T-cell (primary cell): ENCODE measurements around the gene XPO4. TPM values are rescaled to one million over a fixed set of nuclear protein-coding genes. Genes with fewer than 3 reads are reported as not detected.
"Not testable (repeated sequence)": the region's sequence is repeated elsewhere in the genome, so short reads cannot be mapped to it uniquely, and the experiment has no call there.

ENCODE experiments used
- ATAC-seq, 4 experiments: fragments of 200-7000 bp in 3 of 4; fragments of 150-1000 bp in 1 of 4; cut with Tn5 transposase; replicated peaks in 1 of 4; 1 replicate in 3 of 4; 2 replicates in 1 of 4; pipeline ENCODE4 v1.10.0; 2021; ENCODE audit warnings: moderate library complexity in 3 of 4, mild to moderate bottlenecking in 2 of 4, moderate number of reproducible peaks in 1 of 4
- CTCF ChIA-PET, 2 donors: fragments of 300-600 bp; sonication (Branson Sonifier 250); formaldehyde crosslinking; loops; one replicate each; lab custom pipeline; 2022; ENCODE audit warnings: antibody characterized with exemption in 2 of 2; lab: Charles Lee
- POLR2A ChIA-PET, 2 donors: fragments of 300-600 bp; sonication (Branson Sonifier 250); formaldehyde crosslinking; loops; one replicate each; lab custom pipeline; 2022; ENCODE audit warnings: antibody characterized with exemption in 2 of 2; lab: Charles Lee
- DNase-seq, 35 experiments: peaks; one replicate each; pipeline versions ENCODE4 v3.0.0 to v3.0.0-alpha.2; 2013 to 2023
- H3K27ac ChIP-seq: one replicate; pipeline ENCODE4 v1.5.1; 2013; ENCODE audit warnings: low read length
- H3K27me3 ChIP-seq, 2 experiments: replicated peaks in 1 of 2; 1 replicate in 1 of 2; 2 replicates in 1 of 2; pipeline versions ENCODE4 v1.6.1 to v1.7.0; 2013; ENCODE audit warnings: low read length in 1 of 2, mixed read lengths in 1 of 2; ENCODE audit not compliant: control insufficient read depth in 2 of 2, insufficient read depth in 2 of 2; ENCODE audit errors: extremely low read depth in 1 of 2
- H3K36me3 ChIP-seq, 2 donors: 1 replicate in 1 of 2; 2 replicates in 1 of 2; pipeline versions ENCODE4 v1.6.1 to v1.7.0; 2013; ENCODE audit warnings: low read length in 1 of 2; ENCODE audit not compliant: control insufficient read depth in 2 of 2, insufficient read depth in 1 of 2; ENCODE audit errors: extremely low read depth in 1 of 2
- H3K4me1 ChIP-seq, 2 experiments: 1 replicate in 1 of 2; 2 replicates in 1 of 2; pipeline versions ENCODE4 v1.6.1 to v1.7.0; 2013; ENCODE audit warnings: low read length in 2 of 2, mixed read lengths in 1 of 2; ENCODE audit not compliant: insufficient read depth in 2 of 2, control insufficient read depth in 1 of 2; ENCODE audit errors: extremely low read depth in 1 of 2
- H3K4me3 ChIP-seq, 2 donors: 1 replicate in 1 of 2; 2 replicates in 1 of 2; pipeline versions ENCODE4 v1.5.1 to v1.7.0; 2013; ENCODE audit warnings: mild to moderate bottlenecking in 2 of 2, low read length in 1 of 2, moderate library complexity in 1 of 2; ENCODE audit not compliant: control insufficient read depth in 1 of 2; ENCODE audit errors: extremely low read depth in 1 of 2
- H3K9me3 ChIP-seq: 2 replicates; pipeline ENCODE4 v1.7.0; 2013
- H3K27ac Mint-ChIP-seq, 2 donors: one replicate each; pipeline ENCODE4 v1.8.0; 2020 to 2021; ENCODE audit warnings: mild to moderate bottlenecking in 2 of 2, mixed read lengths in 2 of 2
- H3K27me3 Mint-ChIP-seq, 2 donors: one replicate each; pipeline ENCODE4 v1.8.0; 2021 to 2022; ENCODE audit warnings: mixed read lengths in 2 of 2
- H3K36me3 Mint-ChIP-seq: one replicate; pipeline ENCODE4 v1.8.0; 2021; ENCODE audit warnings: mixed read lengths
- H3K4me1 Mint-ChIP-seq, 3 donors: one replicate each; pipeline ENCODE4 v1.8.0; 2020 to 2022; ENCODE audit warnings: mixed read lengths in 3 of 3, mild to moderate bottlenecking in 1 of 3
- H3K4me3 Mint-ChIP-seq, 3 donors: one replicate each; pipeline ENCODE4 v1.8.0; 2020 to 2022; ENCODE audit warnings: mild to moderate bottlenecking in 3 of 3, mixed read lengths in 3 of 3, moderate library complexity in 3 of 3
- H3K9me3 Mint-ChIP-seq, 3 donors: one replicate each; pipeline ENCODE4 v1.8.0; 2020 to 2022; ENCODE audit warnings: mixed read lengths in 3 of 3
- WGBS: methylation state at CpG from one replicate; pipeline ENCODE4 v1.1.5; 2013; ENCODE audit warnings: missing lambda C conversion rate; ENCODE audit not compliant: insufficient coverage; 5-methylcytosine and 5-hydroxymethylcytosine counted together
- total RNA-seq, 35 experiments: library from RNA in 6 of 35; stranded (reverse) in 6 of 35; fragments of 120-200 nt in 1 of 35; gene quantifications; one replicate each; pipeline versions ENCODE4 v1.2.1 to v1.2.4 and lab custom pipeline; 2013 to 2026

Gene XPO4
- total RNA-seq, 5 donors from 2014 or later (not counting 1 experiment from before 2014, with no cell fraction given), result 20.7 to 22.5 (median 22.0) TPM

- H3K4me1 Mint-ChIP-seq, result peaks cover 38 to 45% (median 44%) of the 10 kb centered on the region in 3 donors
- CTCF ChIA-PET, result interaction anchor here (0.6 to 0.8 kb wide), 2 partner anchors 30 to 74 kb away, joined by 3 read pairs; no protein-coding TSS in a partner anchor
- Histone ChIP-seq H3K9me3 (no peaks in the 10 kb centered on the region), H3K4me3 (peak overlapping the region; percentile 66 to 91), H3K27me3 (no peaks in the 10 kb centered on the region), H3K4me1 (peaks cover 7 to 21% of the 10 kb centered on the region in 2 experiments), H3K27ac (peak overlapping the region; percentile 65), H3K36me3 (peaks cover 0 to 2% of the 10 kb centered on the region in 2 donors)
- ATAC-seq, result peak; percentile 24 to 47 (median 32)
- POLR2A ChIA-PET, result no interaction called here
- peak overlapping the region; percentile 78 to 85 for H3K27ac Mint-ChIP-seq
- 0% methylated on average over 10 of the region's 21 CpGs for WGBS
- H3K9me3 Mint-ChIP-seq, result no peaks in the 10 kb centered on the region
- peak in 27 of 35 experiments; percentile 5 to 53 (median 14) for DNase-seq
- H3K4me3 Mint-ChIP-seq, result peak overlapping the region; percentile 88 to 94 (median 92)
- peaks cover 10% of the 10 kb centered on the region for H3K36me3 Mint-ChIP-seq
- no peaks in the 10 kb centered on the region for H3K27me3 Mint-ChIP-seq
These were observed 693 bp downstream of the XPO4 start for GRCh38 chr13:20901668-20902437.

- H3K4me1 Mint-ChIP-seq, result peaks cover 41 to 62% (median 56%) of the 10 kb centered on the region in 3 donors
- peaks cover 10% of the 10 kb centered on the region for H3K36me3 Mint-ChIP-seq
- H3K9me3 Mint-ChIP-seq, result no peaks in the 10 kb centered on the region
- ChIA-PET POLR2A (interaction anchor here in 1 of 2 donors (0.7 kb wide), 1 partner anchor 902 kb away, joined by 3 read pairs; no protein-coding TSS in a partner anchor), CTCF (interaction anchor here in 1 of 2 donors (0.7 kb wide), 1 partner anchor 709 kb away, joined by 6 read pairs; no protein-coding TSS in a partner anchor)
- no peaks in the 10 kb centered on the region for H3K27me3 ChIP-seq
- DNase-seq, result no peak
- H3K27me3 Mint-ChIP-seq, result no peaks in the 10 kb centered on the region
- H3K27ac Mint-ChIP-seq, result no peak overlapping the region
- H3K27ac ChIP-seq, result no peak overlapping the region
- ATAC-seq, result no peak
- no CpG with 5 or more reads among the region's 2 CpGs for WGBS
- no peaks in the 10 kb centered on the region for H3K9me3 ChIP-seq
- H3K36me3 ChIP-seq, result no peaks in the 10 kb centered on the region
- peaks cover 0 to 22% of the 10 kb centered on the region in 2 experiments for H3K4me1 ChIP-seq
- no peak overlapping the region for H3K4me3 Mint-ChIP-seq
- H3K4me3 ChIP-seq, result no peak overlapping the region
These were observed 8.3 kb downstream of the XPO4 start for GRCh38 chr13:20894245-20894644.

GRCh38 chr13:20891768-20892167 is 10.8 kb downstream of the XPO4 start:
- Mint-ChIP-seq H3K27me3 (no peaks in the 10 kb centered on the region), H3K9me3 (no peaks in the 10 kb centered on the region), H3K27ac (no peak overlapping the region), H3K4me1 (peaks cover 40 to 51% (median 47%) of the 10 kb centered on the region in 3 donors), H3K36me3 (peaks cover 8% of the 10 kb centered on the region), H3K4me3 (peak overlapping the region in 1 of 3 donors; percentile 5)
- Histone ChIP-seq H3K27me3 (no peaks in the 10 kb centered on the region), H3K4me1 (peaks cover 0 to 22% of the 10 kb centered on the region in 2 experiments), H3K4me3 (no peak overlapping the region), H3K36me3 (no peaks in the 10 kb centered on the region), H3K9me3 (no peaks in the 10 kb centered on the region), H3K27ac (no peak overlapping the region)
- peak in 3 of 4 experiments; percentile 49 to 70 (median 63) for ATAC-seq
- 58% methylated on average over 2 of the region's 7 CpGs for WGBS
- CTCF ChIA-PET, result interaction anchor here in 1 of 2 donors (0.6 to 0.7 kb wide), 2 partner anchors 33 to 43 kb away, joined by 3 to 4 read pairs; no protein-coding TSS in a partner anchor
- DNase-seq, result peak in 6 of 35 experiments; percentile 3 to 56 (median 9)
- POLR2A ChIA-PET, result interaction anchor here in 1 of 2 donors (0.5 to 1.5 kb wide), 4 partner anchors 9 to 778 kb away, joined by 3 to 16 read pairs (median 5); no protein-coding TSS in a partner anchor

GRCh38 chr13:20891034-20891433 is 11.5 kb downstream of the XPO4 start:
- WGBS, result no CpG with 5 or more reads among the region's 3 CpGs
- Histone ChIP-seq H3K27ac (no peak overlapping the region), H3K36me3 (no peaks in the 10 kb centered on the region), H3K27me3 (no peaks in the 10 kb centered on the region), H3K4me3 (no peak overlapping the region), H3K9me3 (no peaks in the 10 kb centered on the region), H3K4me1 (peaks cover 0 to 22% of the 10 kb centered on the region in 2 experiments)
- no peak overlapping the region for H3K27ac Mint-ChIP-seq
- CTCF ChIA-PET, result interaction anchor here (0.6 to 0.7 kb wide), 3 partner anchors 28 to 704 kb away, joined by 3 read pairs; no protein-coding TSS in a partner anchor
- peak in 1 of 4 experiments; percentile 32 for ATAC-seq
- H3K9me3 Mint-ChIP-seq, result no peaks in the 10 kb centered on the region
- POLR2A ChIA-PET, result interaction anchor here (0.5 to 1.5 kb wide), 3 partner anchors 9 to 662 kb away, joined by 3 to 7 read pairs (median 4); no protein-coding TSS in a partner anchor
- H3K36me3 Mint-ChIP-seq, result peaks cover 8% of the 10 kb centered on the region
- H3K4me1 Mint-ChIP-seq, result peaks cover 40 to 47% (median 42%) of the 10 kb centered on the region in 3 donors
- H3K4me3 Mint-ChIP-seq, result no peak overlapping the region
- no peaks in the 10 kb centered on the region for H3K27me3 Mint-ChIP-seq
- peak in 1 of 35 experiments; percentile 17 for DNase-seq

- Mint-ChIP-seq H3K36me3 (peaks cover 10% of the 10 kb centered on the region), H3K4me1 (peaks cover 44 to 47% (median 45%) of the 10 kb centered on the region in 3 donors)
- not testable (repeated sequence) for H3K9me3 ChIP-seq, H3K27ac ChIP-seq, H3K36me3 ChIP-seq, H3K27ac Mint-ChIP-seq, DNase-seq, H3K4me3 Mint-ChIP-seq, H3K27me3 ChIP-seq, H3K27me3 Mint-ChIP-seq, ATAC-seq, H3K4me3 ChIP-seq, H3K9me3 Mint-ChIP-seq
- ChIA-PET POLR2A (interaction anchor here (0.6 to 1.5 kb wide), 3 partner anchors 9 to 39 kb away, joined by 4 to 7 read pairs (median 6); no protein-coding TSS in a partner anchor), CTCF (interaction anchor here in 1 of 2 donors (0.6 to 0.7 kb wide), 2 partner anchors 27 to 690 kb away, joined by 3 read pairs; no protein-coding TSS in a partner anchor)
- peaks cover 0 to 22% of the 10 kb centered on the region in 2 experiments for H3K4me1 ChIP-seq
- WGBS, result no CpG with 5 or more reads among the region's 6 CpGs
These were observed 12.0 kb downstream of the XPO4 start for GRCh38 chr13:20890540-20890939.

- no peak overlapping the region for H3K27ac Mint-ChIP-seq
These were observed 20.3 kb downstream of the XPO4 start for GRCh38 chr13:20882206-20882605.

More at GRCh38 chr13:20882206-20882605, 20.3 kb downstream of the XPO4 start:
- no peaks in the 10 kb centered on the region for H3K9me3 ChIP-seq
- Mint-ChIP-seq H3K4me1 (peaks cover 44 to 71% (median 50%) of the 10 kb centered on the region in 3 donors), H3K4me3 (no peak overlapping the region), H3K36me3 (peaks cover 26% of the 10 kb centered on the region), H3K27me3 (no peaks in the 10 kb centered on the region), H3K9me3 (peaks cover 0 to 3% (median 2%) of the 10 kb centered on the region in 3 donors)
- H3K27ac ChIP-seq, result no peak overlapping the region
- CTCF ChIA-PET, result no interaction called here
- POLR2A ChIA-PET, result no interaction called here
- H3K4me1 ChIP-seq, result peaks cover 0 to 3% of the 10 kb centered on the region in 2 experiments
- ATAC-seq (no peak), DNase-seq (no peak)
- 90% methylated on average over 2 of the region's 3 CpGs for WGBS
- H3K4me3 ChIP-seq, result no peak overlapping the region
- H3K36me3 ChIP-seq, result no peaks in the 10 kb centered on the region
- H3K27me3 ChIP-seq, result no peaks in the 10 kb centered on the region
